Fibroblast of skin of right quadriceps (primary cell): ENCODE data around the gene B2M.
A peak's percentile ranks its signal among the peaks of the same experiment; 100 is the strongest.
"Not testable (repeated sequence)": the region's sequence is repeated elsewhere in the genome, so short reads cannot be mapped to it uniquely, and the experiment has no call there.

ENCODE experiments used
- DNase-seq: peaks from one replicate; pipeline ENCODE4 v3.0.0-alpha.2; 2013

Gene B2M

DNA sequence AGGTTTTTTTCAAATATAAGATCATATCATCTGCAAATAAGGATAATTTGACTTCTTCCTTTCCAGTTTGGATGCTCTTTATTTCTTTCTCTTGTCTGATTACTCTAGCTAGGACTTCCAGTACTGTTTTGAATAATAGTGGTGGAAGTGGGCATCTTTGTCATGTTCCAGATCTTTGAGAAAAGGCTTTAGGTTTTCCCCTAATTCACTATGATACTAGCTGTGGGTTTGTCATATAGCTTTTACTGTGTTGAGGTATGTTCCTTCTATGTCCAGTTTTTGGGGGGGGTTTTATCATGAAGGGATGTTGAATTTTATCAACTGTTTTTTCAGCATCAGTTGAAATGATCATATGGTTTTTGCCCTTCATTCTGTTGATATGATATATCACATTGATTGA is 10.6 kb upstream of the B2M start:
- DNase-seq: not testable (repeated sequence)

DNA sequence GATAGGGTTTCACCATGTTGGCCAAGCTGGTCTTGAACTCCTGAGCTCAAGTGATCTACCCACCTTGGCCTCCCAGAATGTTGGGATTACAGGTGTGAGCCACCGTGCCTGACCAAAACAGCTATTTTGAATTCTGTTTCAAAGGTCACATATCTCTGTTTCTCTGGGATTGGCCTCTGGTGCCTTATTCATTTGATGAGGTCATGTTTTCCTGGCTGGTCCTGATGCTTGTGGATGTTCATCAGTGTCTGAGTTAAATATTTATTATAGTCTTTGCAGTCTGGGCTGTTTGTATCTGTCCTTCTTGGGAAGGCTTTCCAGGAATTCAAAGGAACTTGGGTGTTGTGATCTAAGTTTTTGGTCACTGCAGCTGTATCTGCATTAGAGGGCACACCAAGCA is 5.3 kb upstream of the B2M start:
- DNase-seq: no peak

DNA sequence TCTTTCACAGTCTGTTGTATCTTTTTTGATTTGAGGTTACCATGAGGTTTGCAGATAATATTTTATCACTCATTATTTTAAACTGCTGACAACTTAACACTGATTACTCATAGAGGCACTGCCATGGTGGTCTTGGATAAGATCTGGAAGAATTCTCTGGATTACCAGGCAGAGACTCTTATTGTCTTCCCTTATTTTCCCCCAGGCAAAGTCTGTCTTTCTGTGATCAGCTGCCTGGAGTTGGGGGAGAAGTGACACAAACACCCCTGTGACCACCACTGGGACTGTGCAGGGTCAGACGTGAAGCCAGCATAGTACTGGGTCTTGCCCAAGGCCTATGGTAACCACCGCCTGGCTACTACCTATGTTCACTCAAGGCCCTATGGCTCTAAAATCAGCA is 4.9 kb upstream of the B2M start:
- DNase-seq: no peak

DNA sequence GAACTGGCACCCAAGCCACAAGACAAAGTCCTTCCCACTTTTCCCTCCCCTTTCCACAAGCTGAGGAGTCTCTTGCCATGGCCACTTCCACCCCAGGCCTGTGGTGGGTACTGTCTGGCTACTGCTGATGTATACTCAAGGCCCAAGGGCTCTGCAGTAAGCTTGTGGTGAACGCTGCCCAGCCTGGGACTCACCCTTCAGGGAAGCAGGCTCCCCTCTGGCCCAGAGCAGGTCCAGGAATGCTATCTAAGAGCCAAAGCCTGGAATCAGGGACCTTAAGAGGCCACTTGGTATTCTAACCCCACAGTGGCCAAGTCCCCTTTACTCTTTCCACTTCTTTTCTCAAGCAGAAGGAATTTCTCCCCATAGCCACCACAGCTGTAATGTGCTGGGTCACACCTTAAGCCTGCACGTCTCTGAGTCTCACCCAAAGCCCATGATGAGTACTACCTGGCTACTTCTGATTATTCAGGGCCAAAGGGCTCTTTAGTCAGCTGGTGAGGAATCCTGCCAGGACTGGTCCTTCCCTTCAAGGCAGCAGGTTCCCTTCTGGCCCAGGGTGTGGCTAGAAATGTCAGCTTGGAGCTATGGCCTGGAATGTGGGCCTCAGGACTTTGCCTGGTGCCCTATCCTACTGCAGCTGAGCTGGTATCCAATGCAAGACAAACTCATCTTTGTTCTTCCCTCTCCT is 4.2 kb upstream of the B2M start:
- no peak for DNase-seq

DNA sequence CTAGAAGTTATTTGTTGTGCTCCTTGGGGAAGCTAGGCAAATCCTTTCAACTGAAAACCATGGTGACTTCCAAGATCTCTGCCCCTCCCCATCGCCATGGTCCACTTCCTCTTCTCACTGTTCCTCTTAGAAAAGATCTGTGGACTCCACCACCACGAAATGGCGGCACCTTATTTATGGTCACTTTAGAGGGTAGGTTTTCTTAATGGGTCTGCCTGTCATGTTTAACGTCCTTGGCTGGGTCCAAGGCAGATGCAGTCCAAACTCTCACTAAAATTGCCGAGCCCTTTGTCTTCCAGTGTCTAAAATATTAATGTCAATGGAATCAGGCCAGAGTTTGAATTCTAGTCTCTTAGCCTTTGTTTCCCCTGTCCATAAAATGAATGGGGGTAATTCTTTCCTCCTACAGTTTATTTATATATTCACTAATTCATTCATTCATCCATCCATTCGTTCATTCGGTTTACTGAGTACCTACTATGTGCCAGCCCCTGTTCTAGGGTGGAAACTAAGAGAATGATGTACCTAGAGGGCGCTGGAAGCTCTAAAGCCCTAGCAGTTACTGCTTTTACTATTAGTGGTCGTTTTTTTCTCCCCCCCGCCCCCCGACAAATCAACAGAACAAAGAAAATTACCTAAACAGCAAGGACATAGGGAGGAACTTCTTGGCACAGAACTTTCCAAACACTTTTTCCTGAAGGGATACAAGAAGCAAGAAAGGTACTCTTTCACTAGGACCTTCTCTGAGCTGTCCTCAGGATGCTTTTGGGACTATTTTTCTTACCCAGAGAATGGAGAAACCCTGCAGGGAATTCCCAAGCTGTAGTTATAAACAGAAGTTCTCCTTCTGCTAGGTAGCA is 851 bp upstream of the B2M start:
- peak; percentile 20 for DNase-seq

DNA sequence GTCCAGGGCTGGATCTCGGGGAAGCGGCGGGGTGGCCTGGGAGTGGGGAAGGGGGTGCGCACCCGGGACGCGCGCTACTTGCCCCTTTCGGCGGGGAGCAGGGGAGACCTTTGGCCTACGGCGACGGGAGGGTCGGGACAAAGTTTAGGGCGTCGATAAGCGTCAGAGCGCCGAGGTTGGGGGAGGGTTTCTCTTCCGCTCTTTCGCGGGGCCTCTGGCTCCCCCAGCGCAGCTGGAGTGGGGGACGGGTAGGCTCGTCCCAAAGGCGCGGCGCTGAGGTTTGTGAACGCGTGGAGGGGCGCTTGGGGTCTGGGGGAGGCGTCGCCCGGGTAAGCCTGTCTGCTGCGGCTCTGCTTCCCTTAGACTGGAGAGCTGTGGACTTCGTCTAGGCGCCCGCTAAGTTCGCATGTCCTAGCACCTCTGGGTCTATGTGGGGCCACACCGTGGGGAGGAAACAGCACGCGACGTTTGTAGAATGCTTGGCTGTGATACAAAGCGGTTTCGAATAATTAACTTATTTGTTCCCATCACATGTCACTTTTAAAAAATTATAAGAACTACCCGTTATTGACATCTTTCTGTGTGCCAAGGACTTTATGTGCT is 527 bp downstream of the B2M start:
- peak; percentile 30 for DNase-seq

DNA sequence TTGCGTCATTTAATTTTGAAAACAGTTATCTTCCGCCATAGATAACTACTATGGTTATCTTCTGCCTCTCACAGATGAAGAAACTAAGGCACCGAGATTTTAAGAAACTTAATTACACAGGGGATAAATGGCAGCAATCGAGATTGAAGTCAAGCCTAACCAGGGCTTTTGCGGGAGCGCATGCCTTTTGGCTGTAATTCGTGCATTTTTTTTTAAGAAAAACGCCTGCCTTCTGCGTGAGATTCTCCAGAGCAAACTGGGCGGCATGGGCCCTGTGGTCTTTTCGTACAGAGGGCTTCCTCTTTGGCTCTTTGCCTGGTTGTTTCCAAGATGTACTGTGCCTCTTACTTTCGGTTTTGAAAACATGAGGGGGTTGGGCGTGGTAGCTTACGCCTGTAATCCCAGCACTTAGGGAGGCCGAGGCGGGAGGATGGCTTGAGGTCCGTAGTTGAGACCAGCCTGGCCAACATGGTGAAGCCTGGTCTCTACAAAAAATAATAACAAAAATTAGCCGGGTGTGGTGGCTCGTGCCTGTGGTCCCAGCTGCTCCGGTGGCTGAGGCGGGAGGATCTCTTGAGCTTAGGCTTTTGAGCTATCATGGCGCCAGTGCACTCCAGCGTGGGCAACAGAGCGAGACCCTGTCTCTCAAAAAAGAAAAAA is 1.2 kb downstream of the B2M start:
- DNase-seq: peak; percentile 82

DNA sequence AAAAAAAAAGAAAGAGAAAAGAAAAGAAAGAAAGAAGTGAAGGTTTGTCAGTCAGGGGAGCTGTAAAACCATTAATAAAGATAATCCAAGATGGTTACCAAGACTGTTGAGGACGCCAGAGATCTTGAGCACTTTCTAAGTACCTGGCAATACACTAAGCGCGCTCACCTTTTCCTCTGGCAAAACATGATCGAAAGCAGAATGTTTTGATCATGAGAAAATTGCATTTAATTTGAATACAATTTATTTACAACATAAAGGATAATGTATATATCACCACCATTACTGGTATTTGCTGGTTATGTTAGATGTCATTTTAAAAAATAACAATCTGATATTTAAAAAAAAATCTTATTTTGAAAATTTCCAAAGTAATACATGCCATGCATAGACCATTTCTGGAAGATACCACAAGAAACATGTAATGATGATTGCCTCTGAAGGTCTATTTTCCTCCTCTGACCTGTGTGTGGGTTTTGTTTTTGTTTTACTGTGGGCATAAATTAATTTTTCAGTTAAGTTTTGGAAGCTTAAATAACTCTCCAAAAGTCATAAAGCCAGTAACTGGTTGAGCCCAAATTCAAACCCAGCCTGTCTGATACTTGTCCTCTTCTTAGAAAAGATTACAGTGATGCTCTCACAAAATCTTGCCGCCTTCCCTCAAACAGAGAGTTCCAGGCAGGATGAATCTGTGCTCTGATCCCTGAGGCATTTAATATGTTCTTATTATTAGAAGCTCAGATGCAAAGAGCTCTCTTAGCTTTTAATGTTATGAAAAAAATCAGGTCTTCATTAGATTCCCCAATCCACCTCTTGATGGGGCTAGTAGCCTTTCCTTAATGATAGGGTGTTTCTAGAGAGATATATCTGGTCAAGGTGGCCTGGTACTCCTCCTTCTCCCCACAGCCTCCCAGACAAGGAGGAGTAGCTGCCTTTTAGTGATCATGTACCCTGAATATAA is 2.0 kb downstream of the B2M start:
- peak; percentile 34 for DNase-seq

DNA sequence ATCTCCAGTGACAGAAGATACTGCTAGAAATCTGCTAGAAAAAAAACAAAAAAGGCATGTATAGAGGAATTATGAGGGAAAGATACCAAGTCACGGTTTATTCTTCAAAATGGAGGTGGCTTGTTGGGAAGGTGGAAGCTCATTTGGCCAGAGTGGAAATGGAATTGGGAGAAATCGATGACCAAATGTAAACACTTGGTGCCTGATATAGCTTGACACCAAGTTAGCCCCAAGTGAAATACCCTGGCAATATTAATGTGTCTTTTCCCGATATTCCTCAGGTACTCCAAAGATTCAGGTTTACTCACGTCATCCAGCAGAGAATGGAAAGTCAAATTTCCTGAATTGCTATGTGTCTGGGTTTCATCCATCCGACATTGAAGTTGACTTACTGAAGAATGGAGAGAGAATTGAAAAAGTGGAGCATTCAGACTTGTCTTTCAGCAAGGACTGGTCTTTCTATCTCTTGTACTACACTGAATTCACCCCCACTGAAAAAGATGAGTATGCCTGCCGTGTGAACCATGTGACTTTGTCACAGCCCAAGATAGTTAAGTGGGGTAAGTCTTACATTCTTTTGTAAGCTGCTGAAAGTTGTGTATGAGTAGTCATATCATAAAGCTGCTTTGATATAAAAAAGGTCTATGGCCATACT is 4.0 kb downstream of the B2M start:
- no peak for DNase-seq

DNA sequence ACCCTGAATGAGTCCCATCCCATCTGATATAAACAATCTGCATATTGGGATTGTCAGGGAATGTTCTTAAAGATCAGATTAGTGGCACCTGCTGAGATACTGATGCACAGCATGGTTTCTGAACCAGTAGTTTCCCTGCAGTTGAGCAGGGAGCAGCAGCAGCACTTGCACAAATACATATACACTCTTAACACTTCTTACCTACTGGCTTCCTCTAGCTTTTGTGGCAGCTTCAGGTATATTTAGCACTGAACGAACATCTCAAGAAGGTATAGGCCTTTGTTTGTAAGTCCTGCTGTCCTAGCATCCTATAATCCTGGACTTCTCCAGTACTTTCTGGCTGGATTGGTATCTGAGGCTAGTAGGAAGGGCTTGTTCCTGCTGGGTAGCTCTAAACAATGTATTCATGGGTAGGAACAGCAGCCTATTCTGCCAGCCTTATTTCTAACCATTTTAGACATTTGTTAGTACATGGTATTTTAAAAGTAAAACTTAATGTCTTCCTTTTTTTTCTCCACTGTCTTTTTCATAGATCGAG is 4.5 kb downstream of the B2M start:
- no peak for DNase-seq

DNA sequence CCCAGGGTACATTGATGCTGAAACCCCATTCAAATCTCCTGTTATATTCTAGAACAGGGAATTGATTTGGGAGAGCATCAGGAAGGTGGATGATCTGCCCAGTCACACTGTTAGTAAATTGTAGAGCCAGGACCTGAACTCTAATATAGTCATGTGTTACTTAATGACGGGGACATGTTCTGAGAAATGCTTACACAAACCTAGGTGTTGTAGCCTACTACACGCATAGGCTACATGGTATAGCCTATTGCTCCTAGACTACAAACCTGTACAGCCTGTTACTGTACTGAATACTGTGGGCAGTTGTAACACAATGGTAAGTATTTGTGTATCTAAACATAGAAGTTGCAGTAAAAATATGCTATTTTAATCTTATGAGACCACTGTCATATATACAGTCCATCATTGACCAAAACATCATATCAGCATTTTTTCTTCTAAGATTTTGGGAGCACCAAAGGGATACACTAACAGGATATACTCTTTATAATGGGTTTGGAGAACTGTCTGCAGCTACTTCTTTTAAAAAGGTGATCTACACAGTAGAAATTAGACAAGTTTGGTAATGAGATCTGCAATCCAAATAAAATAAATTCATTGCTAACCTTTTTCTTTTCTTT is 5.8 kb downstream of the B2M start:
- DNase-seq: no peak

DNA sequence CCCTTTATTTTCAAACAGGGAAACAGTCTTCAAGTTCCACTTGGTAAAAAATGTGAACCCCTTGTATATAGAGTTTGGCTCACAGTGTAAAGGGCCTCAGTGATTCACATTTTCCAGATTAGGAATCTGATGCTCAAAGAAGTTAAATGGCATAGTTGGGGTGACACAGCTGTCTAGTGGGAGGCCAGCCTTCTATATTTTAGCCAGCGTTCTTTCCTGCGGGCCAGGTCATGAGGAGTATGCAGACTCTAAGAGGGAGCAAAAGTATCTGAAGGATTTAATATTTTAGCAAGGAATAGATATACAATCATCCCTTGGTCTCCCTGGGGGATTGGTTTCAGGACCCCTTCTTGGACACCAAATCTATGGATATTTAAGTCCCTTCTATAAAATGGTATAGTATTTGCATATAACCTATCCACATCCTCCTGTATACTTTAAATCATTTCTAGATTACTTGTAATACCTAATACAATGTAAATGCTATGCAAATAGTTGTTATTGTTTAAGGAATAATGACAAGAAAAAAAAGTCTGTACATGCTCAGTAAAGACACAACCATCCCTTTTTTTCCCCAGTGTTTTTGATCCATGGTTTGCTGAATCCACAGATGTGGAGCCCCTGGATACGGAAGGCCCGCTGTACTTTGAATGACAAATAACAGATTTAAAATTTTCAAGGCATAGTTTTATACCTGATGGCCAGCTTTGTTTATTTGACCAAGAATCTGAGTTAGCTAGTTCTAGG is 7.0 kb downstream of the B2M start:
- no peak for DNase-seq

DNA sequence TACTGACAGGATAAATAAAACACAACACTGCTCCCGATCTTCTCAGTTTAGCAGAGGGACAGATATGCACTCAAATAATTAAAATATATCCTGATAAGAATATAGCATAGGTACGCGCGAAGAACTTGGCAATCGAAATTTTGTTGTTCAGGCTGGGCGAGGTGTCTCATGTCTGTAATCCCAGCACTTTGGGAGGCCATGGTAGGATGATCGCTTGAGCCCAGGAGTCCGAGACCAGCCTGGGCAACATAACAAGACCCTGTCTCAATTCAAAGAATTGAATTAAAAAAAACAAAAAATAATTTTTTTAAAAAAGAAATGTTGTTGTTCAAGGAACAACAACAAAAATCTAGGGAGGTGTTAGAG is 7.6 kb downstream of the B2M start:
- no peak for DNase-seq

DNA sequence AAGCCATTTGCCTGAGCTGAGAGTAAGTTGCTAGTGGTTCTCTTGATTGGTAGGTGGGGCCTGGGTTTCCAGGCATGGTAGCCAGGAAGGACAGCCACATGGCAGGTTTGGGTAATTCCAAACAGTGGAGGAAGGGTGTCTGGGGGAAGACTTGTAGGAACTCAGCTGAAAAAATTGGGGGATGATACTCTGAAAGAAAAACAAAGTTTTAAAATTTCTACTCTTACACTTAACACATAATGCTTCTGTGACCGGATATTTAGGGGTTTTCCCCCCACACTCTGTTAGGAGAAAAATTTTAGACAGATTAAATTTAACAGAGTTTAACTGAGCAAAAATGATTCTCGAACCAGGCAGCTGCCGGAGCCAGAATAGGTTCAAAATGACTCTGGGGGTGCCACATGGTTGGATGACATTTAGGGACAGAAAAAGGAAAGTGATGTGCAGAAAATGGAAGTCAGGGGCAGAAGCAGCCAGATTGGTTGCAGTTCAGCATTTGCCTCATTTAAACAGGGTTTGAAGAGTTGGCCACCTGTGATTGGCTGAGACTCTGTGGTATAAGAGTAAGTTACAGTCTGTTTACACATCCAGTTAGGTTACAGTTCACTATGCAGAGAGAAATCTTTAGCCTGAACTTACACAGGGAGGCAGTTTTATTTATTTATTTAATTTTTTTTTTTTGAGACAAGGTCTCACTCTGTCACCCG is 8.1 kb downstream of the B2M start:
- peak; percentile 15 for DNase-seq

DNA sequence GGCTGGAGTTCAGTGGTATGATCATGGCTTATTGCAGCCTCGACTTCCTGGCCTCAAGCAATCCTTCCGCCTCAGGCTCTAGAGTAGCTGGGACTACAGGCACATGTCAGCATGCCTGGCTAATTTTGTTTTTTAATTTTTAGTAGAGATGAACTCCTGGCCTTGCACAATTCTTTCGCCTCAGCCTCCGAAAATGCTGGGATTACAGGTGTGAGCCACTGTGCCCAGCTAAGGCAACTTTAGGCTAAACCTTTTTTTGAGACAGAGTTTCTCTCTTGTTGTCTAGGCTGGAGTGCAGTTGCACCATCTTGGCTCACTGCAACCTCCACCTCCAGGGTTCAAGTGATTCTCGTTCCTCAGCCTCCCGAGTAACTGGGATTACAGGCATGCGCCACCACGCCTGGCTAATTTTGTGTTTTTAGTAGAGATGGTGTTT is 8.7 kb downstream of the B2M start:
- not testable (repeated sequence) for DNase-seq

DNA sequence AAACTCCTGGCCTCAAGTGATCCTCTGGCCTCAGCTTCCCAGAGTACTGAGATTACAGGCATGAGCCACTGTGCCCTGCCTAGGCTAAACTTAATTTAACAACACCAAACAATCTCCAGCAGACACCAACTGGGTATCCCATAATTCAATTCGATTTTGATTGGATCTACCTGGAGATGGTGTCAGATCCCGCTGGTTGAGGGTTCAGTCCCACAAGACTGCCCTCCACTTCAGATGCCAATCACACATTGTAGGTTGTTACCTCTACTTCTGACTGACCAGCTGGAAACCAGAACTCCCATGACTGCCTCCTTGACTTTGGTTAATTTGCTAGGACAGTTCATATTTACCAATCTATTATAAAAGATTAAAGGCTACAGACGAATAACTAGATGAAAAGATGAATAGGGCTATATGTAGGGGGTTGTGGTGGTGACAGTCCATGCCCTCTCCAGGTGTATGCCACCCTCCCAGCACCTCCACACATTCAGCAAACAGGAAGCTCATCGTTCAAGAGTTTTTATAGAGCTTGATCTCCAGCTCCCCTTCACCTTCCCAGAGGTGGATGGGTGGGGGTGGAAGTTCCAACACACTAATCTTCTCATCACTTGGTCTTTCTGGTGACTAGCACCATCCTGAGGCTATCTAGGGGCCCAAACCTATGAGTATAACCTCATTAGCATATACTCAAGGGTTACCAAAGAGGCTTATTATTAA is 9.3 kb downstream of the B2M start:
- no peak for DNase-seq

DNA sequence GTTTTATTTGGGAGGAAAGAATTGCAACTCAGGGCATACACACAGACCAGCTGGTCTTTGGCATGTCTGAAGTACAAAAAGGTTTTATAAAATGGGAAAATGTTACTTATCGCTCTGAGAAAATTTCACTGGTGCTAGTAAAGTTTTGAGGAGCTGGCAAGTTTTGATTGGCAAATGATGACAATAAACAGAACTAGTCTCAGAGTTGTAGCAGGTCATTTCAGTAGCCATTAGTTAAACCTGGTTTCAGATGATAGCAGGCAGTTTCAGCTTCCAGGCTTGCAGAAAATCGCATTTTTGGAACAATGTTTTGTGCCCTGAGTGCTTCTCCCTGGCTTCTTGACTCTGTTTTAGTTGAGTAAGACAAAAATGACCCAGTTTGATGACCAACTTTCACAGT is 10.7 kb downstream of the B2M start:
- DNase-seq: no peak

DNA sequence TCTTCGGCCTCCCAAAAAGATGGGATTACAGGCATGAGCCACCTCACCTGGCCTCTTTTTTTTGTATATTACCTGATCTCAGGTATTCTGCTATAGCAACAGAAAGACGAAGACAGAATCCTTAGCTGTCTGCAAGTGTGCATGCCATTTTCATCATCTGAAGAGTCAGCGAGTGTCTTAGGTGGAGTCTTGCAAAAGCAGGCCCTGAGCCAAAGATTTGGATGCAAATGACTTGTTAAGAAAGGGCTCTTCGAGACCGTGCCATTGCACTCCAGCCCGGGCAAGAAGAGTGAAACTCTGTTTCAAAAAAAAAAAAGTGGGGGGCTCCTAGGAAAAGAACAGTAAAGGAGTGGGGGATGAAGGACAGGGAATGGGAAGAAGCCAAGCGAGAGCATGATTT is 14.8 kb downstream of the B2M start:
- no peak for DNase-seq
